GM19324 (cell line): ENCODE measurements around the gene ROBO2.

Experiments
- ATAC-seq: cut with Tn5 transposase; IDR thresholded peaks from one replicate; pipeline ENCODE4 v1.9.1; 2021; ENCODE audit warnings: mild to moderate bottlenecking, moderate library complexity; ENCODE audit not compliant: unreplicated experiment, low FRiP score

Gene ROBO2

GRCh38 chr3:77539677-77540076, 499.8 kb downstream of the ROBO2 start:
- ATAC-seq = no peak

GRCh38 chr3:77541203-77541922, 501.5 kb downstream of the ROBO2 start:
- no peak for ATAC-seq

- ATAC-seq = no peak
Observed at GRCh38 chr3:77546246-77546645, 506.3 kb downstream of the ROBO2 start.

GRCh38 chr3:77549034-77549433, 509.1 kb downstream of the ROBO2 start:
- ATAC-seq = no peak

- ATAC-seq = no peak
Observed at GRCh38 chr3:77553240-77553639, 513.3 kb downstream of the ROBO2 start.

GRCh38 chr3:77562089-77562488, 522.2 kb downstream of the ROBO2 start:
- no peak for ATAC-seq

- no peak for ATAC-seq
Observed at GRCh38 chr3:77563012-77563411, 523.1 kb downstream of the ROBO2 start.

- no peak for ATAC-seq
Observed at GRCh38 chr3:77566055-77566454, 526.2 kb downstream of the ROBO2 start.

- ATAC-seq = no peak
Observed at GRCh38 chr3:77571971-77572715, 532.2 kb downstream of the ROBO2 start.

- ATAC-seq = no peak
Observed at GRCh38 chr3:77577264-77577663, 537.4 kb downstream of the ROBO2 start.

- no peak for ATAC-seq
Observed at GRCh38 chr3:77586216-77586615, 546.3 kb downstream of the ROBO2 start.

GRCh38 chr3:77588863-77589262, 549.0 kb downstream of the ROBO2 start:
- no peak for ATAC-seq

- ATAC-seq = no peak
Observed at GRCh38 chr3:77590191-77590590, 550.3 kb downstream of the ROBO2 start.

- ATAC-seq = no peak
Observed at GRCh38 chr3:77595371-77595870, 555.5 kb downstream of the ROBO2 start.

- ATAC-seq = no peak
Observed at GRCh38 chr3:77599948-77600347, 560.0 kb downstream of the ROBO2 start.

- no peak for ATAC-seq
Observed at GRCh38 chr3:77601823-77602415, 562.0 kb downstream of the ROBO2 start.

- no peak for ATAC-seq
Observed at GRCh38 chr3:77602722-77603121, 562.8 kb downstream of the ROBO2 start.

- ATAC-seq = no peak
Observed at GRCh38 chr3:77605308-77605707, 565.4 kb downstream of the ROBO2 start.

- ATAC-seq = no peak
Observed at GRCh38 chr3:77605865-77606264, 566.0 kb downstream of the ROBO2 start.

- no peak for ATAC-seq
Observed at GRCh38 chr3:77606372-77606771, 566.5 kb downstream of the ROBO2 start.

GRCh38 chr3:77618686-77619085, 578.8 kb downstream of the ROBO2 start:
- no peak for ATAC-seq
